HUES48 (cell line): Measurements from ENCODE around the gene CUX1.
"Not testable (repeated sequence)": the region's sequence is repeated elsewhere in the genome, so short reads cannot be mapped to it uniquely, and the experiment has no call there.

Source experiments
- H3K27ac ChIP-seq: one replicate; pipeline ENCODE4 v1.7.0; 2013; ENCODE audit warnings: low read depth, low read length, inconsistent platforms
- H3K27me3 ChIP-seq: 2 replicates; pipeline ENCODE4 v1.6.1; 2013; ENCODE audit warnings: mild to moderate bottlenecking, low read length; ENCODE audit not compliant: control insufficient read depth, insufficient read depth
- H3K36me3 ChIP-seq: 2 replicates; pipeline ENCODE4 v1.6.1; 2013; ENCODE audit warnings: low read length; ENCODE audit not compliant: control insufficient read depth, insufficient read depth
- H3K4me1 ChIP-seq: 2 replicates; pipeline ENCODE4 v1.6.1; 2013; ENCODE audit warnings: mild to moderate bottlenecking, low read length; ENCODE audit not compliant: control insufficient read depth, insufficient read depth
- H3K4me3 ChIP-seq: 2 replicates; pipeline ENCODE4 v1.5.1; 2013; ENCODE audit warnings: mild to moderate bottlenecking, low read depth, low read length
- H3K9ac ChIP-seq: 2 replicates; pipeline ENCODE4 v1.6.1; 2013; ENCODE audit warnings: mild to moderate bottlenecking, low read depth, low read length, moderate library complexity
- H3K9me3 ChIP-seq: 2 replicates; pipeline ENCODE4 v1.6.1; 2013; ENCODE audit warnings: low read length; ENCODE audit not compliant: control insufficient read depth, insufficient read depth

Gene CUX1

GRCh38 chr7:102291916-102292267 lies 474.5 kb downstream of the CUX1 start:
- peaks cover 18% of the 10 kb centered on the region for H3K4me1 ChIP-seq
- H3K36me3 ChIP-seq, result no peaks in the 10 kb centered on the region
- no peaks in the 10 kb centered on the region for H3K9me3 ChIP-seq
- peaks cover 8% of the 10 kb centered on the region; the same call in 1 of the 2 replicates for H3K27me3 ChIP-seq
- no peak overlapping the region for H3K9ac ChIP-seq
- H3K27ac ChIP-seq, result no peak overlapping the region
- H3K4me3 ChIP-seq, result no peak overlapping the region

- Histone ChIP-seq H3K27me3 (peaks cover 6% of the 10 kb centered on the region; the same call in 1 of the 2 replicates), H3K9me3 (no peaks in the 10 kb centered on the region), H3K36me3 (no peaks in the 10 kb centered on the region), H3K4me1 (peaks cover 13% of the 10 kb centered on the region), H3K27ac (no peak overlapping the region), H3K9ac (no peak overlapping the region), H3K4me3 (peak overlapping the region; percentile 42)
Observed at GRCh38 chr7:102292813-102293798, 475.7 kb downstream of the CUX1 start.

- H3K9ac ChIP-seq, result no peak overlapping the region
- no peaks in the 10 kb centered on the region for H3K27me3 ChIP-seq
- no peak overlapping the region for H3K4me3 ChIP-seq
- H3K4me1 ChIP-seq, result peaks cover 12% of the 10 kb centered on the region
- H3K27ac ChIP-seq, result no peak overlapping the region
- no peaks in the 10 kb centered on the region for H3K36me3 ChIP-seq
- no peaks in the 10 kb centered on the region for H3K9me3 ChIP-seq
Observed at GRCh38 chr7:102294589-102294988, 477.2 kb downstream of the CUX1 start.

GRCh38 chr7:102295346-102296178 lies 478.1 kb downstream of the CUX1 start:
- H3K27ac ChIP-seq, result no peak overlapping the region
- H3K36me3 ChIP-seq, result no peaks in the 10 kb centered on the region
- H3K27me3 ChIP-seq, result no peaks in the 10 kb centered on the region
- H3K4me3 ChIP-seq, result no peak overlapping the region
- H3K4me1 ChIP-seq, result peaks cover 12% of the 10 kb centered on the region
- H3K9me3 ChIP-seq, result no peaks in the 10 kb centered on the region
- no peak overlapping the region for H3K9ac ChIP-seq

- no peak overlapping the region for H3K9ac ChIP-seq
- H3K4me1 ChIP-seq, result peaks cover 12% of the 10 kb centered on the region
- H3K36me3 ChIP-seq, result no peaks in the 10 kb centered on the region
- H3K4me3 ChIP-seq, result no peak overlapping the region
- H3K27ac ChIP-seq, result no peak overlapping the region
- H3K9me3 ChIP-seq, result no peaks in the 10 kb centered on the region
- no peaks in the 10 kb centered on the region for H3K27me3 ChIP-seq
Observed at GRCh38 chr7:102296179-102296438, 478.7 kb downstream of the CUX1 start.

DNA sequence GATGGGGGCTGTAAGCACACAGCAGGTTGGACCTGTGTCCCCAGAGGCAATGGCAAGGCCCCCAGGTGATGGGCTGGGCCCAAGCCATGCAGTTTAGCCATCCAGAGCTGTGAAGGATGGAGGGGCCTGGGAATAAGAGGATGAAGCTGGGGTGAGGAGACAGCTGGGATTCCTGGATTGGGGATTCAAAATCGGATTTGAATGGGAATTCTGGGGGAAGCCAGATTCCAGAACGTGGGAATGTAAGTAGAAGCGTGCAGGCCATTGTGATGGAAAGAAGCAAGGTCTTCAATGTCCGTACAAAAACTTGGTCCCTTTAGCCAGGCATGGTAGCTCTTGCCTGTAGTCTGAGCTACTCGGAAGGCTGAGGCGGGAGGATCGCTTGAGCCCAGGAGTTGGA lies 479.1 kb downstream of the CUX1 start:
- H3K9me3 ChIP-seq, result no peaks in the 10 kb centered on the region
- H3K4me3 ChIP-seq, result no peak overlapping the region
- H3K27ac ChIP-seq, result no peak overlapping the region
- H3K36me3 ChIP-seq, result no peaks in the 10 kb centered on the region
- H3K9ac ChIP-seq, result no peak overlapping the region
- no peaks in the 10 kb centered on the region for H3K27me3 ChIP-seq
- H3K4me1 ChIP-seq, result peaks cover 12% of the 10 kb centered on the region

- Histone ChIP-seq H3K4me1 (peaks cover 12% of the 10 kb centered on the region), H3K27ac (no peak overlapping the region), H3K9me3 (no peaks in the 10 kb centered on the region)
Observed at GRCh38 chr7:102297487-102298218, 480.2 kb downstream of the CUX1 start.

DNA sequence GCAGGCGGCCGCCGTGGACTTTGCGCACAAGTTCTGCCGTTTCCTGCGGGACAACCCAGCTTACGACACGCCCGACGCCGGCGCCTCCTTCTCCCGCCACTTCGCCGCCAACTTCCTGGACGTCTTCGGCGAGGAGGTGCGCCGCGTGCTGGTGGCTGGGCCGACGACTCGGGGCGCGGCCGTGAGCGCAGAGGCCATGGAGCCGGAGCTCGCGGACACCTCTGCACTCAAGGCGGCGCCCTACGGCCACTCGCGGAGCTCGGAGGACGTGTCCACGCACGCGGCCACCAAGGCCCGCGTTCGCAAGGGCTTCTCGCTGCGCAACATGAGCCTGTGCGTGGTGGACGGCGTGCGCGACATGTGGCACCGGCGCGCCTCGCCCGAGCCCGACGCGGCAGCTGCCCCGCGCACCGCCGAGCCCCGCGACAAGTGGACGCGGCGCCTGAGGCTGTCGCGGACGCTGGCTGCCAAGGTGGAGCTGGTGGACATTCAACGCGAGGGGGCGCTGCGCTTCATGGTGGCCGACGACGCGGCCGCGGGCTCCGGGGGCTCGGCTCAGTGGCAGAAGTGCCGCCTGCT lies 483.3 kb downstream of the CUX1 start:
- Histone ChIP-seq H3K9me3 (no peaks in the 10 kb centered on the region), H3K9ac (no peak overlapping the region), H3K27ac (no peak overlapping the region), H3K27me3 (no peaks in the 10 kb centered on the region), H3K4me1 (peaks cover 6% of the 10 kb centered on the region), H3K4me3 (no peak overlapping the region), H3K36me3 (no peaks in the 10 kb centered on the region; the same call in 1 of the 2 replicates)

More at GRCh38 chr7:102297487-102298218, 480.2 kb downstream of the CUX1 start:
- Histone ChIP-seq H3K36me3 (no peaks in the 10 kb centered on the region; the same call in 1 of the 2 replicates), H3K9ac (no peak overlapping the region), H3K27me3 (no peaks in the 10 kb centered on the region), H3K4me3 (no peak overlapping the region)

- H3K4me1 ChIP-seq, H3K4me3 ChIP-seq, H3K27me3 ChIP-seq, H3K9ac ChIP-seq, H3K27ac ChIP-seq, H3K36me3 ChIP-seq, H3K9me3 ChIP-seq: not testable (repeated sequence)
Observed at GRCh38 chr7:102301367-102301766, 483.9 kb downstream of the CUX1 start.

GRCh38 chr7:102302025-102302424 lies 484.6 kb downstream of the CUX1 start:
- Histone ChIP-seq H3K4me1 (peaks cover 6% of the 10 kb centered on the region), H3K9me3 (no peaks in the 10 kb centered on the region), H3K27me3 (no peaks in the 10 kb centered on the region), H3K27ac (no peak overlapping the region), H3K36me3 (no peaks in the 10 kb centered on the region; the same call in 1 of the 2 replicates), H3K4me3 (no peak overlapping the region), H3K9ac (no peak overlapping the region)
